ENCODE measurements around the gene MED6.

GRCh38 chr14:70638416-70638815 lies 38.0 kb upstream of the MED6 start:
- TF ChIP-seq CTCF (IDR thresholded peaks at IDR 0.05): no peak
- no peak for TF ChIP-seq POLR2A (IDR thresholded peaks at IDR 0.05)

All from lower leg skin (tissue), 3 donors.